GM23338 (cell line): ENCODE measurements around the gene ETFA. TPM values are rescaled to one million over a fixed set of nuclear protein-coding genes. Genes with fewer than 3 reads are reported as not detected.

Experiments used
- ATAC-seq: fragments of 200-7000 bp; cut with Tn5 transposase; 3 replicates; pipeline ENCODE4 v1.9.1; 2020
- DNase-seq: peaks from one replicate; pipeline ENCODE4 v3.0.0-alpha.2; 2015; ENCODE audit warnings: low spot score
- H2AFZ ChIP-seq: fragments of 200-600 bp; sonication (generic); 2 replicates; pipeline ENCODE4 v1.8.0; 2016; ENCODE audit warnings: antibody characterized with exemption, mild to moderate bottlenecking, moderate library complexity
- H3F3A ChIP-seq: fragments of 200-600 bp; sonication (generic); replicated peaks from 2 replicates; pipeline ENCODE4 v1.8.0; 2017; ENCODE audit warnings: antibody characterized with exemption, mixed run types, low read depth
- H3K27ac ChIP-seq: fragments of 200-600 bp; sonication (generic); 2 replicates; pipeline ENCODE4 v1.6.1; 2016; ENCODE audit warnings: low read depth
- H3K27me3 ChIP-seq: fragments of 200-600 bp; sonication (generic); 2 replicates; pipeline ENCODE4 v1.8.0; 2016; ENCODE audit warnings: mild to moderate bottlenecking, mixed run types, moderate library complexity; ENCODE audit not compliant: insufficient read depth
- H3K36me3 ChIP-seq: fragments of 200-600 bp; sonication (generic); 2 replicates; pipeline ENCODE4 v1.8.0; 2016; ENCODE audit warnings: mild to moderate bottlenecking; ENCODE audit not compliant: insufficient read depth
- H3K4me1 ChIP-seq: fragments of 200-600 bp; sonication (generic); 2 replicates; pipeline ENCODE4 v1.8.0; 2016; ENCODE audit warnings: mild to moderate bottlenecking, moderate library complexity; ENCODE audit not compliant: insufficient read depth
- H3K4me2 ChIP-seq: fragments of 200-600 bp; sonication (generic); 2 replicates; pipeline ENCODE4 v1.7.1; 2017; ENCODE audit warnings: mixed run types
- H3K4me3 ChIP-seq: fragments of 200-600 bp; sonication (generic); 2 replicates; pipeline ENCODE4 v1.6.1; 2016; ENCODE audit warnings: mixed run types
- H3K79me2 ChIP-seq: fragments of 200-600 bp; sonication (generic); replicated peaks from 2 replicates; pipeline ENCODE4 v1.8.0; 2017; ENCODE audit warnings: mild to moderate bottlenecking; ENCODE audit not compliant: insufficient read depth
- H3K9me2 ChIP-seq: fragments of 200-600 bp; sonication (generic); 2 replicates; pipeline ENCODE4 v1.8.0; 2017; ENCODE audit not compliant: insufficient read depth
- H4K20me1 ChIP-seq: fragments of 200-600 bp; sonication (generic); replicated peaks from 2 replicates; pipeline ENCODE4 v1.8.0; 2017; ENCODE audit warnings: mild to moderate bottlenecking; ENCODE audit not compliant: insufficient read depth
- H3K27ac Mint-ChIP-seq: 2 replicates; pipeline ENCODE4 v1.8.0; 2020; ENCODE audit warnings: inconsistent platforms, mild to moderate bottlenecking, moderate library complexity, mixed read lengths
- H3K27me3 Mint-ChIP-seq: 3 replicates; pipeline ENCODE4 v1.8.0; 2022; ENCODE audit warnings: low read depth, mild to moderate bottlenecking, moderate library complexity, mixed read lengths, inconsistent platforms; ENCODE audit not compliant: insufficient read depth, poor library complexity
- H3K36me3 Mint-ChIP-seq: 3 replicates; pipeline ENCODE4 v1.8.0; 2021; ENCODE audit warnings: low read depth, mild to moderate bottlenecking, inconsistent platforms, moderate library complexity, mixed read lengths
- H3K4me1 Mint-ChIP-seq: 3 replicates; pipeline ENCODE4 v1.8.0; 2020; ENCODE audit warnings: mild to moderate bottlenecking, inconsistent platforms, mixed read lengths
- H3K4me3 Mint-ChIP-seq: 3 replicates; pipeline ENCODE4 v1.8.0; 2021; ENCODE audit warnings: moderate library complexity, mild to moderate bottlenecking, inconsistent platforms, mixed read lengths
- H3K9me3 Mint-ChIP-seq: 3 replicates; pipeline ENCODE4 v1.8.0; 2020; ENCODE audit warnings: moderate library complexity, mild to moderate bottlenecking, inconsistent platforms, mixed read lengths
- CREB1 ChIP-seq: fragments of 250-450 bp; sonication (Bioruptor Pico); IDR thresholded peaks from 2 replicates; pipeline ENCODE4 v1.5.0; 2020; ENCODE audit warnings: low read depth, mild to moderate bottlenecking, moderate library complexity
- CTCF ChIP-seq, 2 experiments: fragments of 200-600 bp in 1 of 2; sonication (generic) in 1 of 2; conservative IDR thresholded peaks; 2 replicates each; pipeline versions ENCODE4 v1.5.1 to v1.6.1; 2016 to 2017; ENCODE audit warnings: antibody characterized with exemption in 2 of 2, low read depth in 2 of 2, mild to moderate bottlenecking in 2 of 2, moderate library complexity in 1 of 2
- ETS1 ChIP-seq: IDR thresholded peaks from 2 replicates; pipeline ENCODE4 v1.6.1; 2016; ENCODE audit warnings: antibody characterized with exemption
- EZH2 ChIP-seq: fragments of 200-600 bp; sonication (generic); IDR thresholded peaks from one replicate; pipeline ENCODE4 v1.8.0; 2017; ENCODE audit warnings: antibody characterized with exemption, mild to moderate bottlenecking, low read depth; ENCODE audit not compliant: unreplicated experiment
- EZH2phosphoT487 ChIP-seq: fragments of 200-600 bp; sonication (generic); IDR thresholded peaks from one replicate; pipeline ENCODE4 v1.8.1; 2018; ENCODE audit warnings: antibody characterized with exemption; ENCODE audit not compliant: unreplicated experiment
- JUNB ChIP-seq: IDR thresholded peaks from one replicate; pipeline ENCODE4 v1.6.1; 2016; ENCODE audit warnings: antibody characterized with exemption; ENCODE audit not compliant: unreplicated experiment
- NANOG ChIP-seq: IDR thresholded peaks from 2 replicates; pipeline ENCODE4 v1.6.1; 2016; ENCODE audit warnings: antibody characterized with exemption, borderline replicate concordance
- POLR2AphosphoS5 ChIP-seq: IDR thresholded peaks from 2 replicates; pipeline ENCODE4 v1.6.1; 2016; ENCODE audit warnings: antibody characterized with exemption, low read depth
- STAT1 ChIP-seq: IDR thresholded peaks from one replicate; pipeline ENCODE4 v1.6.1; 2016; ENCODE audit warnings: antibody characterized with exemption; ENCODE audit not compliant: unreplicated experiment
- ZNF114 ChIP-seq: fragments of 250-450 bp; sonication (Bioruptor Pico); IDR thresholded peaks from 2 replicates; pipeline ENCODE4 v1.5.0; 2020; ENCODE audit warnings: mild to moderate bottlenecking, moderate library complexity
- ZNF331 ChIP-seq: fragments of 250-450 bp; sonication (Bioruptor Pico); IDR thresholded peaks from 2 replicates; pipeline ENCODE4 v1.5.0; 2020; ENCODE audit warnings: low read depth, mild to moderate bottlenecking, moderate library complexity
- polyA plus RNA-seq: library from polyadenylated mRNA; unstranded; fragments of >200 nt; fragmentation: Nextera tagmentation; extraction: Ambion mirVana; gene quantifications from 2 replicates; pipeline ENCODE4 v1.2.1, GENCODE V29; 2016
- total RNA-seq: library from RNA; depleted of rRNA; stranded (reverse); fragments of >200 nt; shearing (Covaris generic); gene quantifications from 2 replicates; pipeline ENCODE4 v1.2.3, GENCODE V29; 2014
- TF ChIP-seq, protein P1 (sequence below): IDR thresholded peaks from one replicate; pipeline ENCODE4 v1.6.1; 2018; ENCODE audit warnings: antibody characterized with exemption; ENCODE audit not compliant: unreplicated experiment

Gene ETFA
- total and polyA plus RNA-seq, 2 experiments from 2014 or later = 52.9 to 69.1 TPM

DNA sequence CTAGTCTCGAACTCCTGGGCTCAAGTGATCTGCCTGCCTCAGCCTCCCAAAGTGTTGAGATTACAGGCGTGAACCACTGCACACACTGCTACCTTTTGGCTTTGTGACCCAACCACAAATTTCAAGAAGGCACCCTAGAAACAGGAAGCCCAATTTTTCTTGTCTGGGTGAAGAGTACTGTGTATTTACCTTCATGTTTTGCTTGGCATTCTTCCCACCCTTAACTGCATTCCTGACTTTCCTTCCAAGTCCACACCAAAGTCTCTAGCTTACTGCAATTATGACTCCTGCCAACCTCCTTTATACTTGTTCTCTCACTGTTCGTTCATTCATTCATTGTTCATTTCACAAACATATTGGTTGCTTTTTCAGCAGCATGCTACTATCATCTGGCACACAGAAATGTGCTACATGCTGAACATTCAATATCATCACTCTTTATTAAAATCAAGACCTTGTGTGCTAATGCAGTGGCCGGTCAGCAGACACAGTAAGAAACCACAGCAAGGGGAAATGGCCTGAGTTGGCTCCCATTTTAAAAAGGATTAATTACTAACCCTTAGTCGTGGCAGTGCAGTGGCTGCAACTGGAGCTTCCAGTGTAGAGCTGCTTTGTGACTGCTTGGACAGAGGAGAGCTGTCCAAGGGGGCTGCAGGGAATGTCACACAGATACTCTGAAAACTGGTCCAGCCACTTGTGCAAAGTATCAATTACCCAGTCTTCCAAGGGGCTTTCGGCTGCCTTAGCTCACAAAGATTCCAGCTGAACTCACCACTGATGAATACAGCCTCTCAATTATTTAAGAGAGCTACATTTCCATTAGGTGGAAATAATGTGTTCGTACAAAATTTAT is 94.0 kb downstream of the ETFA start:
- Histone ChIP-seq H3F3A (no peaks in the 10 kb centered on the region), H3K4me1 (no peaks in the 10 kb centered on the region), H3K36me3 (no peaks in the 10 kb centered on the region), H3K4me3 (no peak overlapping the region), H3K27me3 (no peaks in the 10 kb centered on the region), H3K27ac (no peak overlapping the region), H3K4me2 (no peak overlapping the region), H4K20me1 (no peaks in the 10 kb centered on the region), H3K9me2 (no peaks in the 10 kb centered on the region), H3K79me2 (no peaks in the 10 kb centered on the region), H2AFZ (no peak overlapping the region)
- Mint-ChIP-seq H3K4me1 (no peaks in the 10 kb centered on the region), H3K36me3 (peaks cover 11% of the 10 kb centered on the region; the same call in 2 of the 3 replicates), H3K27ac (no peak overlapping the region), H3K4me3 (no peak overlapping the region), H3K9me3 (peaks cover 5% of the 10 kb centered on the region; the same call in 1 of the 3 replicates), H3K27me3 (no peaks in the 10 kb centered on the region)
- DNase-seq (no peak), ATAC-seq (no peak)
- TF ChIP-seq EZH2phosphoT487 = no peak
- no peak for TF ChIP-seq ETS1
- TF ChIP-seq CREB1 (CRISPR knock-in tag) = no peak
- TF ChIP-seq ZNF331 (CRISPR knock-in tag) = no peak
- TF ChIP-seq NANOG = no peak
- TF ChIP-seq EZH2 = no peak
- TF ChIP-seq JUNB = no peak
- TF ChIP-seq ZNF114 = no peak

GRCh38 chr15:76215634-76216033 is 95.6 kb downstream of the ETFA start:
- ATAC-seq (no peak), DNase-seq (no peak)
- Histone ChIP-seq H2AFZ (no peak overlapping the region), H3F3A (no peaks in the 10 kb centered on the region), H3K36me3 (no peaks in the 10 kb centered on the region), H3K79me2 (no peaks in the 10 kb centered on the region), H3K4me1 (no peaks in the 10 kb centered on the region), H3K4me3 (no peak overlapping the region), H3K27me3 (no peaks in the 10 kb centered on the region), H3K9me2 (no peaks in the 10 kb centered on the region), H3K4me2 (no peak overlapping the region), H4K20me1 (no peaks in the 10 kb centered on the region), H3K27ac (no peak overlapping the region)
- Mint-ChIP-seq H3K4me1 (no peaks in the 10 kb centered on the region), H3K4me3 (no peak overlapping the region), H3K27ac (no peak overlapping the region), H3K9me3 (peaks cover 5% of the 10 kb centered on the region; the same call in 1 of the 3 replicates), H3K27me3 (no peaks in the 10 kb centered on the region), H3K36me3 (peaks cover 11% of the 10 kb centered on the region; the same call in 2 of the 3 replicates)
- TF ChIP-seq CTCF (conservative IDR thresholded peaks at IDR 0.05; ENCODE audit: low read depth in 2 of 2) (no peak), ZNF114 (no peak), EZH2 (no peak), JUNB (no peak), POLR2AphosphoS5 (no peak), ZNF331 (CRISPR knock-in tag) (no peak), CREB1 (CRISPR knock-in tag) (no peak), STAT1 (no peak), EZH2phosphoT487 (no peak)
- TF ChIP-seq, protein P1, sequence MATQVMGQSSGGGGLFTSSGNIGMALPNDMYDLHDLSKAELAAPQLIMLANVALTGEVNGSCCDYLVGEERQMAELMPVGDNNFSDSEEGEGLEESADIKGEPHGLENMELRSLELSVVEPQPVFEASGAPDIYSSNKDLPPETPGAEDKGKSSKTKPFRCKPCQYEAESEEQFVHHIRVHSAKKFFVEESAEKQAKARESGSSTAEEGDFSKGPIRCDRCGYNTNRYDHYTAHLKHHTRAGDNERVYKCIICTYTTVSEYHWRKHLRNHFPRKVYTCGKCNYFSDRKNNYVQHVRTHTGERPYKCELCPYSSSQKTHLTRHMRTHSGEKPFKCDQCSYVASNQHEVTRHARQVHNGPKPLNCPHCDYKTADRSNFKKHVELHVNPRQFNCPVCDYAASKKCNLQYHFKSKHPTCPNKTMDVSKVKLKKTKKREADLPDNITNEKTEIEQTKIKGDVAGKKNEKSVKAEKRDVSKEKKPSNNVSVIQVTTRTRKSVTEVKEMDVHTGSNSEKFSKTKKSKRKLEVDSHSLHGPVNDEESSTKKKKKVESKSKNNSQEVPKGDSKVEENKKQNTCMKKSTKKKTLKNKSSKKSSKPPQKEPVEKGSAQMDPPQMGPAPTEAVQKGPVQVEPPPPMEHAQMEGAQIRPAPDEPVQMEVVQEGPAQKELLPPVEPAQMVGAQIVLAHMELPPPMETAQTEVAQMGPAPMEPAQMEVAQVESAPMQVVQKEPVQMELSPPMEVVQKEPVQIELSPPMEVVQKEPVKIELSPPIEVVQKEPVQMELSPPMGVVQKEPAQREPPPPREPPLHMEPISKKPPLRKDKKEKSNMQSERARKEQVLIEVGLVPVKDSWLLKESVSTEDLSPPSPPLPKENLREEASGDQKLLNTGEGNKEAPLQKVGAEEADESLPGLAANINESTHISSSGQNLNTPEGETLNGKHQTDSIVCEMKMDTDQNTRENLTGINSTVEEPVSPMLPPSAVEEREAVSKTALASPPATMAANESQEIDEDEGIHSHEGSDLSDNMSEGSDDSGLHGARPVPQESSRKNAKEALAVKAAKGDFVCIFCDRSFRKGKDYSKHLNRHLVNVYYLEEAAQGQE = no peak
